Neural progenitor cell (in vitro differentiated cells): ENCODE measurements around the gene ACOXL.

Source experiments
- CTCF ChIP-seq: fragments of 200-600 bp; sonication (generic); IDR thresholded peaks from 2 replicates; pipeline ENCODE4 v1.5.1; 2017; ENCODE audit warnings: antibody characterized with exemption, mild to moderate bottlenecking
- EZH2 ChIP-seq: fragments of 200-600 bp; sonication (generic); IDR thresholded peaks from 2 replicates; pipeline ENCODE4 v1.6.1; 2017; ENCODE audit warnings: antibody characterized with exemption, mild to moderate bottlenecking, moderate library complexity
- EZH2phosphoT487 ChIP-seq: fragments of 200-600 bp; sonication (generic); IDR thresholded peaks from 2 replicates; pipeline ENCODE4 v1.6.1; 2017; ENCODE audit warnings: antibody characterized with exemption

- no peak for TF ChIP-seq CTCF
- no peak for TF ChIP-seq EZH2
- no peak for TF ChIP-seq EZH2phosphoT487
Measured at GRCh38 chr2:111005307-111005706, 272.9 kb downstream of the ACOXL start.
